ENCODE data around the gene SLC7A10. TPM values are rescaled to one million over a fixed set of nuclear protein-coding genes. Genes with fewer than 3 reads are reported as not detected.
A peak's percentile ranks its signal among the peaks of the same experiment; 100 is the strongest.
"Not testable (repeated sequence)": the region's sequence is repeated elsewhere in the genome, so short reads cannot be mapped to it uniquely, and the experiment has no call there.

Gene SLC7A10
- total RNA-seq, 1 donor: under 0.01 TPM

DNA sequence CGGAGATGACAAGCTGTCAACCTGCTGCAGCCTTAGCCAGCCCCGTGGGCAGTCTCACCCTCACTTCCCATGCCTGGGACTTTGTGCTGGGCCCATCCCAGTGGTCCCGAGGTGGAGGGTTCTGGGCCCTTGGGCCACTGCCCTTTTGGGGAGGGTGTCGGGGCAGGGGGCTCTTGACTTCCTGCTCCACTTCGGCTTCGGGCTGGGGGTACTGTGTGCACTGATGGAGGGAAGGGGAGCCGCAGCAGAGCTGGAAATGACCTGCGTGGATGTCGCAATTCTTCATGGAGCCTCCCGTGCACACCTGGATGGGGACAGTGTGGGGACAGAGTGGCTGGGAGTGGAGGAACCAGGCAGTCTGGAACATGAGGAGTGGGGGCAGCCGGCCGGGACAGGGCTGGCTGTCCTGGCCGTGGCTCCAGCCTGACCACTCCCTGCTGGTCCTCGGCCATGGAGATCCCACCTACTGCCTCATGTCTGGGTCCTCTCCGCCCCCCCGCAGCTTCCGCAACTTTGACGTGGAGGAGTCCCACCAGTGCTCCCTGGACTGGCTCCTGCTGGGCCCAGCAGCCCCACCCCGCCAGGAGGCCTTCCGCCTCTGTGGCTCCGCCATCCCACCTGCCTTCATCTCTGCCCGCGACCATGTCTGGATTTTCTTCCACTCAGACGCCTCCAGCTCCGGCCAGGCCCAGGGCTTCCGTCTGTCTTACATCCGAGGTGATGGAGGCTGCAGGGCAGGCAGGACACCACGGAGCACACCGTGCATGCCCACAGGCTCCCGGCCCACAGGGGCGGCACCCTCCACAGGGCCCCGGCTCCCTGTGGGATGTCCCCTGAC is 21.3 kb downstream of the SLC7A10 start:
- no peak for DNase-seq (ENCODE audit: low read depth in 2 of 3, low spot score in 2 of 3)

DNA sequence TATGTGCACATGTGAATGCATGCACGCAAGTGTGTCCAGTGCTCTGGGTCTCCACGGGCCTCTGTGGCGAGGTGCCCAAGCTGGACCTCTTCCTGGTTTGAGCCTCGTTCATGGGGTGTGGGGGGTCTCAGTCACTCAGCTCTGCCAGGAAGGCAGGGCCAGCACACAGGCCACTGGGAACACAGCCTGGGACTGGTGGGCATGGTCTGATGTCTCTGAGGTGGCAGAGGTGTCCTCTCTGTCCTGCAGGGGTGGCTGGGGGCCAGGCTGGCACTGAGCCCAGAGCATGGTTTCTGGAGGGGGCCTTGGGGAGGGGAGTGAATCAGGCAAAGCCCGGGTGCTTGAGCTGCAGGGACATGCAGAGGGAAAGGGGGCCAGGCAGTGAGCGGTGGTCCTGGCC is 22.1 kb downstream of the SLC7A10 start:
- no peak for DNase-seq (ENCODE audit: low read depth in 2 of 3, low spot score in 2 of 3)

DNA sequence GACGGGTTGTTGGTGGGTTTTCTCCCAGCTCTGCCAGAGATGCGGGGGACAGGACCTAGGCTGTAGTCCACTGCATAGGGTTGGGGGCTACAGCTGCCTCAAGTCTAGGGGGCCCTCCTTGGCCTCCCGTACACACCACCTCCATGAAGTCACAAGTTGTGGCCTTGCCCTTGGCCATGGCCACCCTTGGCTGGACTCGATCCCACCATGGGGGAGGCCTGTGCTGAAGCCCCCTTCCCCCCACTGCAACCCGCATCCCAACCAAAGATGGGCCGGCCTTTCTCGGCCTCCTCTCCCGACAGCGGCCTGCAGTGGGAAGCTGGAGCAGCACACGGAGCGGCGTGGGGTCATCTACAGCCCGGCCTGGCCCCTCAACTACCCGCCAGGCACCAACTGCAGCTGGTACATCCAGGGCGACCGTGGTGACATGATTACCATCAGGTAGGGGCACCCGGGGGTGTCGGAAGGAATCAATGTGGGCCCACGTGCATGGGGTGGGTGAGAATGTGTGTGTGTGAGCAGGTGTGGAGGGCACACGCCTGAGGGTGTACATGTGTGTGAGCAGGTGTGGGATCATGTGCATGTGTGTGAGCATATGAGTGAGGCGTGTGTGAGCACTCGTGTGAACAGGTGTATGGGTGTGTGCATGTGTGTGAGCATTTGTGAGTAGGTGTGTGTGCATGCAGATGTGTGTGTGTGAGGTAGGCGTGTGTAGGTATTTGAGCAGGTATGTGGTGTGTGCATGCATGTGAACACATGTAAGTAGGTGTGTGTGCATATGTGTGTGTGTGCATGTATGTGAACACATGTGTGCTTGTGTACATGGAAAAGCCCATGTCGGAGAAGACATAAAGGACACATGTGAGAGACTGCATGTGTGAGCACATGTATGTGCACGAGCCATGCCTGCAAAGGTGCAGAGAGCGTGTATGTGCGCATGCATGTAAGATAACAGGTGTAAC is 22.8 kb downstream of the SLC7A10 start:
- DNase-seq (ENCODE audit: low read depth in 2 of 3, low spot score in 2 of 3): no peak

DNA sequence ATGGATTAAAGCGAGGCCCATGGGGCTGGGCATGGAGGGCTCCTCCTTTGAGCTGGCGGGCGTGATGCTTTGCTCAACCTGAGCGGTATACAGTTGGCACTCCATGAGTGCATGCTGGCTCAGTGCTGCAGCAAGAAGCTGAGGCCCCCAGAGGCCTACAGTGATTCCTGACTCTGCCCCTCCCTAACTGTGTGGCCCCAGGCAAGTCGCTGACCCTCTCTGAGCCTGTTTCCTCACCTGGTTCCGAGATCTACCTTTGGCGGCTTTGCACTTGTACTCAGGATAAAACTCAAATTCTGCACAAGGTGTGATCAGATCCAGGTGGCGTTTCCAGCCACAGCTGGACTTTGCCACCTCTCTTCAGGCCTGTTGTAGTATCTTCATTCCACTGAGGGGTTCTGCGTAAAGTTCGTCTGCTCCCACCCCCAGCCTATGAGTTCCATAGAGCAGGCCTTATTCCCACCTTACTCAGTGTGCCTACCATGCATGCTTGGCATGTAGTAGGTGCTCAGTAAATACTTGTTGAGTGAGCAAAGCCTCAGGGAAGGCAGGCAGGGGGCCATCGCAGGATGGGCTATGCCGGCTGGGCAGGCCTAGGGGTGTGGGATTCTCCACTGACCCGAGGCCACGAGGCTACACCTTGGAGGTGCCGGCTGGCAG is 23.6 kb downstream of the SLC7A10 start:
- no peak for DNase-seq (ENCODE audit: low read depth in 2 of 3, low spot score in 2 of 3)

DNA sequence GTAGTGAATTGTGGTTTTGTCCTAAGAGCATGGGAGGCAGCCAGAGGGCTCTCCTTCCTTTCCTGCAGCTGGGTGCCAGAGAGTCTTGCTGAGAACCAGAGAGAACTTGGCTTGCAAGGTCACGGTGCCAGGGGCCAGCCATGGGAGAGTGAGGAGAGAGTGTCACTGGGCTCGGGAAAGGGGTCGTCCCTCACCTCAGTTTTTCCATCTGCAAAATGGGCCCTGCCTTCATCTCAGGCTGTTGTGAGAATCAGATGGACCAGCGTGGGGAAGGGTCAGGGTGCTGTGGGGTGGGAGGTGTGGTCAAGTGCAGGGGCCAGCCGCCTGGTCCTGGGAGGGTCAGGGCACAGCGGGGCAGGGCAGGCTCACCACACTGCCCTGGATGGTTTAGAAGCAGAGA is 24.2 kb downstream of the SLC7A10 start:
- no peak for DNase-seq (ENCODE audit: low read depth in 2 of 3, low spot score in 2 of 3)

DNA sequence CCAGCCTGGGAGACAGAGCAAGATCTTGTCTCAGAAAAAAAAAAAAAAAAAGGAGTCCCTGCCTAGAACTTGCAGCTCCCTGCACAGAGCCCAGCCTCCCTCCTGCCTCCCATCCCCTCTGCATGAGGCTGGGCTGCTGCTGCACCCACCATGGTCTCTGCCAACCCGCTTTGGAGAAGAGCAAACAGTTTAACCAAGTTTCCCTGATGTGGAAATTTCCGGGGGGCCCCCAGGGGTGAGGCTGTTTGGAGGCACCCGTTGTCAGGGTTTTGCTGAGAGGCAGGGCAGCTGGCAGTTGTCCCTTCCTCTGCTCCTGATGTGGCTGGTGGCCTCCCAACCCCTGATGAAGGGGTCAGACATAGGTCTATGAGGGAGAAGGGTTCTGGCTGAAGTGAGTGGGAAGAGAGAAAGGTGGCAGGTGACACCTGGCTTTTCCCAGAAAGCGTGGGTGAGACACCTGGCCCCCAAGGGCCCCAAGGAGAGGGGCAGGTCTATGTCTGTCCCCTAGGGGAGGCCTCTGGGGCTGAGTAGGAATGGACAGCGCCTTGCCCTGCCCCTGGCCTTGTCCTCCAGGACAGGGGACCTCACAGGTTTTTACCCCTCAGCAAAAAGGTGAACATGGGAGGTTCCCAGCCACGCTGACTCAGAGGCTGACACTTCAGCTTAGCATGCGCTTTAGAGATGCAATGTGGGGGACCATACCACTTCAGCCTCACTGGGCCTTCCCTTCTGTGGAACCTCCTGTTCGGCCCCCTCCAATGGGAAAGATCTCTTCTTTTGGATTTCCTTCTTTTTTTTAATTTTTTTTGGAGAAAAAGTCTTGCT is 26.0 kb downstream of the SLC7A10 start:
- DNase-seq (ENCODE audit: low read depth in 2 of 3, low spot score in 2 of 3): no peak

DNA sequence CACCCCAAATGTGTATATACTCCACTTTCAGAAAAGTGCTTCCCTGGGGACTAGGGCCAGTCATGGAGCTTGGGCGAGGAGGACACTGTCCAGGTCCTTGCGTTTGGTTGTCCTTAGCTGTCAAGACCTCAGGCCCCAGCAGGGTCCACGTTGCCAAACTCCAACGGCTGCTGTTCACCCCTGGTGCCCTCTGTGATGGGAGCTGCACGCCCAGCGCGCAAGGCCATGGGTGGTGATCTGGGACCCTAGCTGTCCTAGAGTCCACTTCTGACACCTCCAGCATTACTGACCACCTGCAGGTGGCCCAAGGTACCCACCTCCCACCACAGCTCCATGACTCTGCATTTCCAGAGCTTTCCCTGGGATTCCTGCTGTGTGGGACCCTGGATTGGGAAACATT is 27.5 kb downstream of the SLC7A10 start:
- no peak for DNase-seq (ENCODE audit: low read depth in 2 of 3, low spot score in 2 of 3)

DNA sequence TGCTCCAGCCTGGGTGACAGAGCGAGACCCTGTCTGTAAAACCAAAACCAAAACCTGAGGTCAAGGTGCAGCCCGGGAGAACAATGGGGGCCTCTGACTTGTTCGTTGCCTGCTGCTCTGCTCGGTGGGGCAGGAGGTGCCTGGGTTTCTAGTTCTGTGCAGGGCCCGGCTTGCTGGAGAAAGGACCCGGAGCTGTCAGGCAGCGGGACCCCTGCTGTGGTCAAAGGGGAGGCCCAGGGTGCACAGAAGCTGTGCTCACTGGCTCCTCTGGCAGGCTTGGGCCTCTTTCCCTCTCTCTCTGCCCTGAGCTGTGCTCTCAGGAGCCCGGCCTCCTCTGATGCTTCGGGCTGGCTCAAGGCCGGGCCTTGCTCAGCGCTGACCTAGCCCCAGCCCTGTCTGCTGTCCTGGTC is 28.1 kb downstream of the SLC7A10 start:
- no peak for DNase-seq (ENCODE audit: low read depth in 2 of 3, low spot score in 2 of 3)

DNA sequence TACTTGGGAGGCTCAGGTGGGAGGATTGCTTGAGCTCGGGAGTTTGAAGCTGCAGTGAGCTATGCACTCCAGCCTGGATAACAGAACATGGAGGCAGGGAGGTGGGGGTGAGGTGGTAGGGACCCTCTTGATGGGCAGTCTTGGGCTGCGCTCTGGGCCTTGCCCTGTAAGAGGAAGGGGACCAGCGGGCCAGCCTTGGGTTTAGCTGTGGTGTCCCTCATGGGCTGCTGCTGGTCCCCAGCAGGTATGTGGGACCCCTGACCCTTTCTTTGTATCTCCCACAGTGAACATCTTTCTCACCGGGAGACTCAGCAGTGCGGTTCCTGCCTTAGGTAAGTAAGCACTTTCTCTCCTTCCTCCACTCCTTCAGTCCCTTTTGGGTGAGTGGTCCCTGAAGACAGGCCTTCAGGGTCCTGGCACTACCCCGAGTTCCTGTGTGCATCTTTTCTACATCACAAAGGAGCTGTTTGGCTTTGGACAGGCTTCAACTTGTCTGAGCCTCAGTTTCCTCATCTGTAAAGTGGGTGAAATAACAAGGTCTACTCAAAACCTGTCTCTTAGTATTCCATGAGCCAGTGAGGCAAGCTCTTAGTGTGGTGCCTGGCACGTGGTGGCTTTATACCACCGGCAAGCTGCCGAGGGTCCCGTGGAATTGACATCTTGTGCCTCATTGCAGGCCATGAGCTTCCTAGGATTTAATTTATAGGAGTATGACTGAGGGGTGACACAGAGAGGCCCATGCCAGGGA is 29.0 kb downstream of the SLC7A10 start:
- DNase-seq (ENCODE audit: low read depth in 2 of 3, low spot score in 2 of 3): no peak

DNA sequence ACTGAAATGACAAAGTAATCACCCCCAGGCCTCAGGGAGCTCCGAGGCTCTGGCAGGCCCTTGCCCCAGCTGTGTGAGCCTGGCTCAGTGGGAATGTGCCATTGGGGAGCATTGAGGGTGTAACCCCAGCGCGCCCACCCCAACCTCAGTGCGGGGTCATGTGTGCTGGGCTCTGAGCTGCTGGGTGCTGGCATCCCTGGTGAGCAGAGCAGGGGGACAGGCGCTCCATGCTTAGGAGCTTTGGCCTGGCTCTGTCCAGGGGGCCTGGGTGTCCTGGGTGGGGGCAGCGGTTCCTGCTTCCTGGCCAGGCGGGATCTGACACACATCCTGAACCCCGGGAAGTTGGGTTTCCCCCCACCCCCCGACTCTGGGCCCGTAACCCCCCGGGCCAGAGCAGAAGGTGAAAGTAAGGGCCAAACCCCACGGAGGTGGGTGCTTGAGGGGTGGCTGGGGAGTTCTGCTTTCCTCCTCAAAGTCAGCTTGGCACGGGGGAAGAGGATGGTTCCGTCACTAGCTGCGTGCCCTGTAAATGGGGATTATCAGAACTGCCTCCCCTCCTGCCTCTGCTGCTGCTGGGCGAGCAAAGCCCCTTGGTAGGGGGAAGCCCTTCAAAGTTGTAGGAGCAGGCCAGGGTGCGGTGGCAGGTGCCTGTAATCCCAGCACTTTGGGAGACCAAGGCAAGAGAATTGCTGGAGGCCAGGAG is 29.9 kb downstream of the SLC7A10 start:
- no peak for DNase-seq (ENCODE audit: low read depth in 2 of 3, low spot score in 2 of 3)

DNA sequence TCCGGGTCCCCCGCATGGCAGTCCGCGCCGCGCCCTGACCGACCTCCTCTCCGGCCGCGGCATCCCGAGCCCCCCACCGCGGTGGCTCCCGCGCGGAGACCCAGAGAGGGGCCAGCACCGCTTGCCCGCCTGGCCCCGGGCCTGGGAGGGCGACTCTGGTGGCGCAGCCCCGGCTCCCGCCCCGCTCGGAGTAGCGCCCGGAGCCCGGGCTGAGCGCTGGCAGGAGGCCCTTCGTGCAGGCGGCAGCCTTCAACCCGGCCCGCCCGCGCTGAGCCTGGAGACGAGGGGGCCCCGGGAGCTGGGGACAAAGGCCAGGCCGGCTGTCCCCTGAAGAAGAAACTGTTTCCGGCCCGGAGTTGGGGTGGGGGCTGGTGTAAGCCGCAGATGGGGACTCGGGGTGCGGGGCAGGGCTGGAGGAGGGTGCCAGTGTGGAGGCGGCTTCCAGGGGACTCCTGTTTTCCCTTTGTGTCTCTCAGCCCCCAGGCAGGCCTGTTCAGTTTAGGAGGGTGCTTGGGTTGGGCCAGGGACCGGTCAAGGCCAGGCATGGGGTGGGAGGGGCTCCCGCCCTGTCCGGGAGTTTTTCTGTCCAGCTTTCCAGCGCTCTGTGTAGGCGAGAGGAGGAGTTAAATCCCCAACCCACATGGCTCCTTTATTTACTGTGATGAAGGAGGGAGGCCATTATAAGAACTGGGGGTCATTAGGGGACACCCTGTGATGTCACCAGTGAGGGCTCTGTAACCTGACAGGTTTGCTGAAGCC is 30.6 kb downstream of the SLC7A10 start:
- DNase-seq (ENCODE audit: low read depth in 2 of 3, low spot score in 2 of 3): no peak

DNA sequence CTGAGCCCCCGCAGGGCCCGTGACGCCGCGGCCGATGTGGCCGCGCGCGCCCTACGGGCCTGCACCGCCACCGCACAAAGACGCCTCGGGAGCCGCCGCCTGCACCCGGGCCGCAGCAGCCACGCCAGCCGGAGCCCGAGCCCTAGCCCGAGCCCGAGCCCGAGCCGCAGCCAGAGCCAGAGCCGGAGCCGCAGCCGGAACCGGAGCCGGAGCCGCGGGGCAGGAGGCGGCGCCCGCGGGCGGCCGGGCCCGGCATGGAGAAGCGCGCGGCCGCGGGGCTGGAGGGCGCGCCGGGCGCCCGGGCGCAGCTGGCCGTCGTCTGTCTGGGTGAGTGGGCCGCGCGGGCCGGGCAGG is 31.1 kb downstream of the SLC7A10 start:
- DNase-seq (ENCODE audit: low read depth in 2 of 3, low spot score in 2 of 3): no peak

DNA sequence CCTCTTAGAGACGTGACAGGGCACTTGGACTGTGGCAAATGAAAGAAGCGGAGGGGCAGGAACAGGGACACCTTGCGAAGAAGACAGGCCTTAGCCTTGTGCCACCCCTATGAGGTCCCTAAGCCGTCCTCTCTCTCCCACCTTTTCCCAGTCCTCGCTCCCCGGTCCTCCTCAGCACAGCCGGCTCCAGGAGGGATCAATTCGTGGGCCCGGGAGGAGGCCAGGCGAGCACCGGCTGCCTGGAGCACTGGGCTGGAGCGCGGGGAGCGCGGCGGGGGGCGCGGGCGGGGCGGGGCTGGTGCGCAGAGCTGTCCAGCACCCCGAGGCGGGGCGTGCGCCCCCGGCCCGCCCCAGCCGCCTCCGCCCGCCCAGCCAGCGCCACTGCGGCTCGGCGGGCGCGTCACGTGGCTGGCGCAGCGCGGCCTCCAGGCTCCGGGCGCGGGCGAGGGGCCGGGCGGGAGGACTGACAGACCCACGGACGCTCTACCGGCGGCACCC is 31.7 kb downstream of the SLC7A10 start, which contains the start of gene LRP3:
LRP3 (plus strand) TSS at position 466 of the 498 bp plus-strand sequence. CDS start 456 bp downstream, outside the sequence.
- peak in 1 of 3 donors; percentile 8 for DNase-seq (ENCODE audit: low read depth in 2 of 3, low spot score in 2 of 3)

DNA sequence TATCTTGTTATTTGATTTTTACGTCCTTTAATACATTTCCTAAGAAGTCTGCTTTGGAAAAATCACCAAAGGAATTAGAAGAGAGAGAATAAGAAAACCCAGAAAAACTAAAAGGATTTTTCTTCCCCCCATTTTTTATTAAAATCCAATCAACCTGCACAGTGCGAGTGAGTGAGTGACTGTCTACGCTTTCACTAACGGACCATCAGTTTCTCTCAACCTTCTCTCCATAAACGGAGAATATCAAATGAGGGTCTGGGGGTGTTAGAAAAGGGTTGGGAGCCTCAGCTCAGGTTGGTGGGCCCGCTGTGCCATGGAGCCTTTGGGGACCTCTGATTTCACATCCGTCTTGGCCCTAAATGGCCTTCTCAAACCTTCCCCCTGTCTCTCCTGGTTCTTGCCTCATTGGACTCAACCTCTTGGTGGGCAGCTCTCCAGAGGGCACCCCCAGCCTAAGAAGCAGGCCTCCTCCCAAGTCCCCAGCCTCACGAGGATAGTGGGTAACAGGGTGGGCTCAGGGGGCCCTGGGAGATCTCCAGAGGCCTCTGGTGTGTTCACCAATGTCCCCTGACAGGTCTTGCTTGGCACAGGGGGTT is 32.3 kb downstream of the SLC7A10 start:
- no peak for DNase-seq (ENCODE audit: low read depth in 2 of 3, low spot score in 2 of 3)

DNA sequence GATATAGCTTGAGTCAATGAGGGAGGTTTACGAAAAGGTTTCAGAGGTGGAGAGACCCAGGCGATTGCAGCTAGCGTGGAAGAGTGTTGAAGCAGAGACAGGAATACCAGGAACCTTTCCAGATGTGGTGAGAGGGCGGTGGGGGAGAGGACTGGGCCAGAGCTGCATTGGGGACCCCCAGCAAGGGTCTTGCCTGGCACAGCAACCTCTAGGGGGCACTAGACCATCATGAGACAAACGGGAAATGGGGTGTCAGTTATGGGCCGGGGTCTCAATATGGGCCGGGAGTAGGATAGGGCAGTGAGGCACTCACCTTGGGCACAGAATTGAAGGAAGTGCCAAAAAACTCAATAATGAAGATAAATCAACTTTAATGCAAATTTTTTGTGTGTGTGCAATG is 33.6 kb downstream of the SLC7A10 start:
- DNase-seq (ENCODE audit: low read depth in 2 of 3, low spot score in 2 of 3): peak in 1 of 3 donors; percentile 16

DNA sequence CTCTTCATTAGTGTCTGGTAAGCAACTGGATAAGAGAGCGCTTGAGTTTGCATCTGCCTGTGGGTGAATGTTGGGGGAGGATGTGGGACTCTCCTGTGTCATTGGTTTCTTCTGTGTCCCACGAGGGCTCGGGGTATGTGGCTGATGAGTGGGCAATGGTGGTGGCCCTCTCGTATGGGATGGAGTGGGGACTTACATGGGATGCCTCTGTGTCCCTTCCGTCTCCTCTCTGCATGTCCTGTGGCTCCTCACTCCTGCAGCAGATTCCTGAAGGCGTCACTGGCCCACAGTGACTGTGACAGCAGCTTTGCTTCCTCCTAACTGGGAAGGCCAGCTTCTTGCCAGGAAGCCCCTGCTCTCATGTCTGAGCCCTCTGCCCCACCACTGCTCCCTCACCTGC is 34.1 kb downstream of the SLC7A10 start:
- no peak for DNase-seq (ENCODE audit: low read depth in 2 of 3, low spot score in 2 of 3)

DNA sequence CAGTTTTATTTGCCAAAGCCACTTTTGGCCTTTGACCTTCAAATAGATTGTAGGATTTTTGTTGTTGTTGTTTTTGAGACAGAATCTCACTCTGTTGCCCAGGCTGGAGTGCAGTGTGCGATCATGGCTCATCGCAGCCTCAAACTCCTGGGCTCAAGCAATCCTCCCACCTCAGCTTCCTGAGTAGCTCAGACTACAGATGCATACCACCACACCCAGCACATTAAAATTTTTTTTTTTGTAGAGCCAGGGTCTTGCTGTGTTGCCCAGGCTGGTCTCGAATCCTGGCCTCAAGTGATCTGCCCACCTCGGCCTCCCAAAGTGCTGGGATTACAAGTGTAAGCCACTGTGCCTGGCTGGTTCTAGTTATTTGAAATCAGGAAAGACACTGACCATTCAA is 34.6 kb downstream of the SLC7A10 start:
- not testable (repeated sequence) for DNase-seq (ENCODE audit: low read depth in 2 of 3, low spot score in 2 of 3)

DNA sequence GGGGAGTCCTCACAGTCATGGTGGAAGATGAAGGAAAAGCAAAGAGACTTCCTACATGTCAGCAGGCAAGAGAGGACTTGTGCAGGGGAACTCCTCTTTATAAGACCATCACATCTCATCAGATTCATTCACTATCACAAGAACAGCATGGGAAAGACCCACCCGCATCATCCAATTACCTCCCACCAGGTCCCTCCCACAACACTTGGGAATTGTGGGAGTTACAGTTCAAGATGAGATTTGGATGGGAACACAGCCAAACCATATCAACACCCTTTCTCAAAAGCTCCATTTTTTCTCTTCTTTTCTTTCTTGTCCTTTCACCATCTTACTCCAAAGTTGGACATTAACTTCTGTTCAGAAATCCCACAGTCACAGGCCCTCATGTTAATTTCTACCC is 36.2 kb downstream of the SLC7A10 start:
- no peak for DNase-seq (ENCODE audit: low read depth in 2 of 3, low spot score in 2 of 3)
